GM18517 (cell line): ENCODE data around the gene ZNF579.
"Not testable (repeated sequence)": the region's sequence is repeated elsewhere in the genome, so short reads cannot be mapped to it uniquely, and the experiment has no call there.

Source experiments
- ATAC-seq: cut with Tn5 transposase; IDR thresholded peaks from one replicate; pipeline ENCODE4 v1.9.1; 2021; ENCODE audit warnings: mild to moderate bottlenecking, moderate library complexity; ENCODE audit not compliant: unreplicated experiment

Gene ZNF579

GRCh38 chr19:55596304-55596703 is 15.7 kb upstream of the ZNF579 start:
- ATAC-seq: no peak

- ATAC-seq: no peak
Measured at GRCh38 chr19:55594996-55595545, 14.4 kb upstream of the ZNF579 start.

GRCh38 chr19:55593096-55593772 is 12.6 kb upstream of the ZNF579 start:
- ATAC-seq: no peak

GRCh38 chr19:55592391-55593090 is 11.9 kb upstream of the ZNF579 start:
- no peak for ATAC-seq

- no peak for ATAC-seq
Measured at GRCh38 chr19:55591555-55591954, 10.9 kb upstream of the ZNF579 start.

GRCh38 chr19:55590617-55591016 is 10.0 kb upstream of the ZNF579 start:
- no peak for ATAC-seq

GRCh38 chr19:55590109-55590508 is 9.5 kb upstream of the ZNF579 start:
- ATAC-seq: no peak

GRCh38 chr19:55588738-55589137 is 8.1 kb upstream of the ZNF579 start:
- no peak for ATAC-seq

GRCh38 chr19:55586976-55587668 is 6.5 kb upstream of the ZNF579 start:
- peak; percentile 85 for ATAC-seq

GRCh38 chr19:55585658-55586339 is 5.2 kb upstream of the ZNF579 start:
- no peak for ATAC-seq

GRCh38 chr19:55584871-55585270 is 4.2 kb upstream of the ZNF579 start:
- no peak for ATAC-seq

- ATAC-seq: not testable (repeated sequence)
Measured at GRCh38 chr19:55583897-55584296, 3.2 kb upstream of the ZNF579 start.

GRCh38 chr19:55582284-55582683 is 1.6 kb upstream of the ZNF579 start:
- ATAC-seq: not testable (repeated sequence)

GRCh38 chr19:55581823-55582223 is 1.2 kb upstream of the ZNF579 start:
- no peak for ATAC-seq

GRCh38 chr19:55581145-55581822 is 636 bp upstream of the ZNF579 start:
- ATAC-seq: no peak

GRCh38 chr19:55579766-55580621 is 654 bp downstream of the ZNF579 start:
- no peak for ATAC-seq

- no peak for ATAC-seq
Measured at GRCh38 chr19:55578761-55579747, 1.6 kb downstream of the ZNF579 start.

GRCh38 chr19:55578031-55578760 is 2.5 kb downstream of the ZNF579 start:
- ATAC-seq: no peak
